Measurements from ENCODE around the gene GIT2.

GIT2 gene

DNA sequence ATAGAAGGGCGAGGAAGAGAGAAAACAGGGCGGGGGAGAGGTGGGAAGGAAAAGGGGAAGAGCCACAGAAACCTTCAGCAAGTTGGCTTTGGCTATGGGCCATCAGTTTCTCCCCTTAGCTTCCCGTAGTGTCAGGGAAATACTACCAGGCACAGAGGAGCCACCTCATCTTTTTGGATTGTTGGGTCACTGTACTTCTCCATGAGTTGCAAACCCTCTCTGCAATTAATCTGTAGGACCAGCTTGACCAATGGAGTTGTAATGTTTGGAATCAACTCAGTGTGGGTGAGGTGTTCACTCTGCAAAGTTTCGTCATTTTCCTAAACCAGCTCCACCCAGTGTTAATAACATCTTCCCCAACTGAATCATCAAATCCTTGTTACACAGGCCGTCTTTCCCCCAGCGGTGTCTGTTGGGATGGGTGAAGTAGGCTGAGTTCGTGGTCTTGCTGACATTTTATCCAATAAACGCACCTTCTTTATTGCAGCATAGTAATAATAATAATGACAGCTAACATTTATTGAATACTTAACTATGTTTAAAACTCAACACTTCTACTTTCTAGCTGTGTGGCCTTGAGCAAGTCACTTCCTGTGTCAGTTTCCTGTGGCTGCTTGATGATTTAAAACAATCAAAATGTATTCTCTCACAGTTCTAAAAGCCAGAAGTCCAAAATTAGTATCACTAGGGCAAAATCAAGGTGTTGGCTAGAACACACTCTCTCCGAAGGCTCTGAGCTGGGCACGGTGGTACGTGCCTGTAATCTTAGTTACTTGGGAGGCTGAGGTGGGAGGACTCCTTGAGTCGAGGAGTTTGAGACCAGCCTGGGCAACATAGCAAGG, 107.8 kb downstream of the GIT2 start:
- no peak for DNase-seq

- no peak for DNase-seq
Observed at GRCh38 chr12:109885616-109886015, 110.6 kb downstream of the GIT2 start.

- no peak for DNase-seq
Observed at GRCh38 chr12:109883461-109883860, 112.7 kb downstream of the GIT2 start.

GRCh38 chr12:109881752-109882151, 114.4 kb downstream of the GIT2 start:
- no peak for DNase-seq

GRCh38 chr12:109880938-109881337, 115.2 kb downstream of the GIT2 start:
- no peak for DNase-seq

DNA sequence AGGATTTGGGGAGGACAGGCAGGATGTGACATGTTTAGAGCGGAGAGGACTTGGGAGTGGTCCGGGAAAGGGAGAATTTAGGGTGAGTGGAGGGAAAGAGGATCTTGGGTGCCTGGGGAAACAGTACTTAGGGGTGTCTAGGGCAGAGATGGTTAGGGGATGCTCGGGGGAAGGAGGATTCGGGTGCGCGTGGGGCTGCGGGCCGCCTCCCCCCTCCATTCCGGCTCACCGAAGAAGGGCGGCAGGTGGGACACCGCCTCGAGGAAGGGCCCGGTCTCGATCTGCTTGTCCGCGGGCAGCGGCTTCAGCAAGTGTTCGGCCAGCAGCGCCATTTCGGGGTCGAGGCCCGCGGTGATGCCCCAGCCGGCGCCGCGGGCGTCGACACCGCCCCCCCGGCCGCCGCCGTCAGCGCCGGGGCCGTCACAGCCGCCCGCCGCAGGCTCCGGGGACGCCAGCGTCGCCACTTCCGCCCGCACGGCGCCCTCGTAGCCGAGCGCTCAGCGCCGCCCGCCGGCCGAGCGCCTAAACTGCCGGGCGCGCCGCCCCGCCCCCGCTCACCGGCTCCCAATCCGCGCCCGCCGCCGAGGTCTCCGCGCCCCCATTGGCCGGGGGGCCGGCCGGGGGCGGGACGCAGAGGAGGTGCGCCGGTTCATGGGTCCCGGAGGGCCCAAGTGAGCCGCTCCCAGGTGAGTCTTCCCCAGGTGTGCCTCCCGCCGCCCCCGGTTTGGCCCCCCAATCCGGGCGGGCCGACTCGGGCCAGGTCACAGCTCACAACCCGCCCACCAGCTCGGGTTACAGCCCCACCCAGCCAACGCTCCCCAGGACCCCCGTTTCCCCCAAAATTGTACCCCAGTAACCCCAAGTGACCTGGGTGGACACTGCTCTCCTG, 115.9 kb downstream of the GIT2 start, which contains the start of gene GLTP:
GLTP (minus strand) TSS at position 499 of the 889 bp plus-strand sequence; CDS start at position 332, 167 bp downstream.
- DNase-seq: peak; percentile 85

Data from NCI-H2107 (cell line).